K562 (cell line): ENCODE data around the gene CSF3. TPM values are rescaled to one million over a fixed set of nuclear protein-coding genes. Genes with fewer than 3 reads are reported as not detected.

ENCODE experiments used
- BDP1 ChIP-seq: IDR thresholded peaks from 3 replicates; pipeline ENCODE4 v1.6.1; 2011; ENCODE audit not compliant: insufficient read length, insufficient read depth
- EP400 ChIP-seq: fragments of 450-650 bp; IDR thresholded peaks from 2 replicates; pipeline ENCODE4 v1.6.1; 2017; ENCODE audit warnings: antibody characterized with exemption, mild to moderate bottlenecking, moderate library complexity
- RBM22 ChIP-seq: fragments of 200-400 bp; formaldehyde crosslinking; IDR thresholded peaks from 2 replicates; pipeline ENCODE4 v1.6.1; 2018; ENCODE audit warnings: low read length, low read depth; ENCODE audit not compliant: poor library complexity, severe bottlenecking
- REST ChIP-seq, 2 experiments: fragments of 450-650 bp; formaldehyde crosslinking in 1 of 2; IDR thresholded peaks; 2 replicates each; pipeline versions ENCODE4 v1.4.0 to v1.6.1; 2014 to 2020; ENCODE audit warnings: mild to moderate bottlenecking in 2 of 2, borderline replicate concordance in 1 of 2, low read depth in 1 of 2
- ZBTB1 ChIP-seq: sonication (generic); formaldehyde crosslinking; IDR thresholded peaks from 2 replicates; pipeline ENCODE4 v1.8.1; 2023; ENCODE audit warnings: missing genetic modification reagents, low read depth, mild to moderate bottlenecking, borderline replicate concordance
- ZBTB11 ChIP-seq, 3 experiments: fragments of 200-800 bp in 1 of 3; fragments of 250-450 bp in 1 of 3; fragments of 450-650 bp in 1 of 3; sonication (Bioruptor Pico) in 1 of 3; sonication (Bioruptor generic) in 1 of 3; formaldehyde crosslinking in 1 of 3; IDR thresholded peaks; 2 replicates each; pipeline versions ENCODE4 v1.6.1 to v1.8.0; 2016 to 2022; ENCODE audit warnings: mild to moderate bottlenecking in 2 of 3, missing genetic modification characterization in 2 of 3, missing compliant biosample characterization in 1 of 3, moderate library complexity in 1 of 3
- ZHX1 ChIP-seq: fragments of 150-350 bp; conservative IDR thresholded peaks from 2 replicates; pipeline ENCODE4 v1.6.1; 2014; ENCODE audit warnings: low read length
- polyA plus RNA-seq, 8 experiments: library from polyadenylated mRNA; depleted of rRNA in 4 of 8; stranded (reverse) in 5 of 8; unstranded in 3 of 8; fragments of >200 nt; fragmentation: Nextera tagmentation in 2 of 8; fragmentation: Illumina TruSeq in 1 of 8; extraction: Ambion mirVana in 2 of 8; extraction: Trizol in 1 of 8; gene quantifications; 2 replicates each; pipeline versions ENCODE4 v1.2.1 to v1.2.3, GENCODE V29; 2011 to 2014; ENCODE audit warnings: inconsistent platforms in 1 of 8, missing spikeins in 1 of 8
- total RNA-seq, 7 experiments: library from RNA; depleted of rRNA in 6 of 7; stranded (reverse); fragments of >200 nt in 6 of 7; fragmentation: Illumina TruSeq in 2 of 7; extraction: Trizol in 2 of 7; gene quantifications; 2 replicates each; pipeline versions ENCODE4 v1.2.1 to v1.2.3, GENCODE V29; 2011 to 2021; ENCODE audit warnings: low replicate concordance in 1 of 7
- TF ChIP-seq, protein P1 (sequence below): fragments of 250-450 bp; sonication (Bioruptor Pico); IDR thresholded peaks from 2 replicates; pipeline ENCODE4 v1.5.0; 2022; ENCODE audit warnings: mild to moderate bottlenecking

CSF3 gene
- total and polyA plus RNA-seq, 9 of the 15 experiments (the other 6 are each of a cell fraction or from before 2014, with no cell fraction given): 0.19 TPM; not detected in 8

DNA sequence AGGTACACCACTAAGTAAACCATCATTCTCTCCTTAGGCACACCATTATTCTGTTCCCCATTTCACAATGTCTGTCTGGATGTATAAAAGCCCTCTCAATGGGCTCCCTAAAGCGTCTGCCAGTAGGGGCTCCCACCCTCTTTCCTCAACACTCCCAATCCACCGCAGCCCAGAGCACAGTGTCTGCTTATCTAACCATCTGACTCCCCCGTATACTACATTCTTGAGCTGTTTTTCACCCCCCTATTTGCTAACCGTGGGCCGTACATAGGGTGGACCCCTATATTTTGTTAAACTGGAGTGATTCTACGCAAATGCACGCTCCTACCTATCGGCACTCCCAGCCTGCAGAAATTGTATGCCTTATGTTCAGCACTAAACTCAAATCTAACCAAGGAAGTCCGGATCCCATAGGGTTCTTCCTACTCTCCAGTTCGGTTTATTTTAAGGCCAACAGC lies 35.3 kb upstream of the CSF3 start (continued):
- TF ChIP-seq ZHX1: no peak
- no peak for TF ChIP-seq ZBTB11 (CRISPR knock-in tag; IDR thresholded peaks at IDR 0.05)
- TF ChIP-seq, protein P1, sequence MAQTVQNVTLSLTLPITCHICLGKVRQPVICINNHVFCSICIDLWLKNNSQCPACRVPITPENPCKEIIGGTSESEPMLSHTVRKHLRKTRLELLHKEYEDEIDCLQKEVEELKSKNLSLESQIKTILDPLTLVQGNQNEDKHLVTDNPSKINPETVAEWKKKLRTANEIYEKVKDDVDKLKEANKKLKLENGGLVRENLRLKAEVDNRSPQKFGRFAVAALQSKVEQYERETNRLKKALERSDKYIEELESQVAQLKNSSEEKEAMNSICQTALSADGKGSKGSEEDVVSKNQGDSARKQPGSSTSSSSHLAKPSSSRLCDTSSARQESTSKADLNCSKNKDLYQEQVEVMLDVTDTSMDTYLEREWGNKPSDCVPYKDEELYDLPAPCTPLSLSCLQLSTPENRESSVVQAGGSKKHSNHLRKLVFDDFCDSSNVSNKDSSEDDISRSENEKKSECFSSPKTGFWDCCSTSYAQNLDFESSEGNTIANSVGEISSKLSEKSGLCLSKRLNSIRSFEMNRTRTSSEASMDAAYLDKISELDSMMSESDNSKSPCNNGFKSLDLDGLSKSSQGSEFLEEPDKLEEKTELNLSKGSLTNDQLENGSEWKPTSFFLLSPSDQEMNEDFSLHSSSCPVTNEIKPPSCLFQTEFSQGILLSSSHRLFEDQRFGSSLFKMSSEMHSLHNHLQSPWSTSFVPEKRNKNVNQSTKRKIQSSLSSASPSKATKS (CRISPR knock-in tag): no peak
- TF ChIP-seq ZBTB1 (CRISPR knock-in tag): no peak
- TF ChIP-seq RBM22: no peak
- no peak for TF ChIP-seq BDP1
- TF ChIP-seq REST (IDR thresholded peaks at IDR 0.05; ENCODE audit: borderline replicate concordance): no peak
- no peak for TF ChIP-seq REST (CRISPR knock-in tag; IDR thresholded peaks at IDR 0.05; ENCODE audit: low read depth)
- no peak for TF ChIP-seq EP400
